GM20000 (cell line): Measurements from ENCODE around the gene PSPC1.
"Not testable (repeated sequence)": the region's sequence is repeated elsewhere in the genome, so short reads cannot be mapped to it uniquely, and the experiment has no call there.

Experiments
- DNase-seq: peaks from one replicate; pipeline ENCODE4 v3.0.0; 2012; ENCODE audit warnings: low spot score
- TF ChIP-seq, protein P1 (sequence below): IDR thresholded peaks from 2 replicates; pipeline ENCODE4 v1.5.1; 2012; ENCODE audit warnings: mild to moderate bottlenecking, control low read depth; ENCODE audit errors: extremely low read depth, missing control alignments

The PSPC1 gene

GRCh38 chr13:19695829-19696228 lies 86.9 kb downstream of the PSPC1 start:
- DNase-seq, result no peak
- TF ChIP-seq, protein P1, sequence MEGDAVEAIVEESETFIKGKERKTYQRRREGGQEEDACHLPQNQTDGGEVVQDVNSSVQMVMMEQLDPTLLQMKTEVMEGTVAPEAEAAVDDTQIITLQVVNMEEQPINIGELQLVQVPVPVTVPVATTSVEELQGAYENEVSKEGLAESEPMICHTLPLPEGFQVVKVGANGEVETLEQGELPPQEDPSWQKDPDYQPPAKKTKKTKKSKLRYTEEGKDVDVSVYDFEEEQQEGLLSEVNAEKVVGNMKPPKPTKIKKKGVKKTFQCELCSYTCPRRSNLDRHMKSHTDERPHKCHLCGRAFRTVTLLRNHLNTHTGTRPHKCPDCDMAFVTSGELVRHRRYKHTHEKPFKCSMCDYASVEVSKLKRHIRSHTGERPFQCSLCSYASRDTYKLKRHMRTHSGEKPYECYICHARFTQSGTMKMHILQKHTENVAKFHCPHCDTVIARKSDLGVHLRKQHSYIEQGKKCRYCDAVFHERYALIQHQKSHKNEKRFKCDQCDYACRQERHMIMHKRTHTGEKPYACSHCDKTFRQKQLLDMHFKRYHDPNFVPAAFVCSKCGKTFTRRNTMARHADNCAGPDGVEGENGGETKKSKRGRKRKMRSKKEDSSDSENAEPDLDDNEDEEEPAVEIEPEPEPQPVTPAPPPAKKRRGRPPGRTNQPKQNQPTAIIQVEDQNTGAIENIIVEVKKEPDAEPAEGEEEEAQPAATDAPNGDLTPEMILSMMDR, result no peak

DNA sequence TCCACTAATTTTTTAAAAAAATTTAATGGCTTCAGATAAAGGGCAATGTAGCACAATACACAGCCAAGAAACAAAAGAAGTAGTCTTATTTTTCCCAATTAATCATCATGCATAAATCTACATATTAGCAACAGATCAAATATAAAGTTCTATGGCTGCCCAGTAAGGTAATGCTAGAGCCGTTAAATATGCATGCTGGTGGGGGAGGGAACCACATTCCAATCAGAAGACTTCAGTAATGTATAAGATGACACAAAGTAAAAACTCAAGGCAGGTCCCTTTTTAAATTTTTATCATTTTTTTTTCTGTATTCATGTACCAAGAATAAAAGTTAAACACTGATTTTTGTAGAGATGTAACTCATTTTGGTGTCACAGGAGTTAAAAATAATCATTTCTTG lies 87.3 kb downstream of the PSPC1 start:
- DNase-seq, result no peak
- TF ChIP-seq, protein P1, result no peak

DNA sequence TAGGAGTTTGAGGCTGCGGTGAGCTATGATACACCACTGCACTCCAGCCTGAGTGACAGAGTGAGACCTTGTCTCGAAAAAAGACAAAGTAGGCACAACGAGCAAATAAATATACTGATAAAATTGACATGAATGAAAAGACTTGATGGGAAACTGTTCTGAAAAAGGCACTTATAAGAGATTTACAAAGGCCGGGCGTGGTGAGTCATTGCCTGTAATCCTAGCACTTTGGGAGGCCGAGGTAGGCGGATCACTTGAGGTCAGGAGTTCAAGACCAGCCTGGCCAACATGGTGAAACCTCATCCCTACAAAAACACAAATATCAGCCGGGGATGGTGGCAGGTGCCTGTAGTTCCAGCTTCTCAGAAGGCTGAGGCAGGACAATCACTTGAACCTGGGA lies 91.3 kb downstream of the PSPC1 start:
- DNase-seq, result not testable (repeated sequence)

DNA sequence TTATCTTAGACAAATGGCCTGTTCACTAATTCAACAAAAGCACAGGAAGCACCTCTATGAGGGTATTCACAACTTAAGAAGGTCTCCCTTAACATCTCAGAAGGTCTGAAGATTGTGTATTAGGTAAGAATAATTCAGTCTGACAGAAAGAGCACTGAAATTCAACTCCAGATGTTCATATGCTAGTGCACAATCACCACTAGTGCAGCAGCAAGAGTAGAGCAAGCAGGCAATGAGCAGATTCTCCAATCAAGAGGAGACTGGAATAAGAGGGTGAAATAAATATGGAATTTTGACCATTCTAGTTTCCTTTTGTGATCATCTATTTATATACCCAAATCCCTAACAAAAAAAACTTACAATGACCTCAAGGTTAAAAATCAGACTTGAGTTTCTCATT lies 97.3 kb downstream of the PSPC1 start:
- TF ChIP-seq, protein P1, result no peak
- no peak for DNase-seq

- DNase-seq, result no peak
- TF ChIP-seq, protein P1, result no peak
These were observed 97.7 kb downstream of the PSPC1 start for GRCh38 chr13:19685034-19685433.

- no peak for DNase-seq
- TF ChIP-seq, protein P1, result no peak
These were observed 101.2 kb downstream of the PSPC1 start for GRCh38 chr13:19681517-19681916.

GRCh38 chr13:19680751-19681150 lies 102.0 kb downstream of the PSPC1 start:
- TF ChIP-seq, protein P1, result no peak
- no peak for DNase-seq

DNA sequence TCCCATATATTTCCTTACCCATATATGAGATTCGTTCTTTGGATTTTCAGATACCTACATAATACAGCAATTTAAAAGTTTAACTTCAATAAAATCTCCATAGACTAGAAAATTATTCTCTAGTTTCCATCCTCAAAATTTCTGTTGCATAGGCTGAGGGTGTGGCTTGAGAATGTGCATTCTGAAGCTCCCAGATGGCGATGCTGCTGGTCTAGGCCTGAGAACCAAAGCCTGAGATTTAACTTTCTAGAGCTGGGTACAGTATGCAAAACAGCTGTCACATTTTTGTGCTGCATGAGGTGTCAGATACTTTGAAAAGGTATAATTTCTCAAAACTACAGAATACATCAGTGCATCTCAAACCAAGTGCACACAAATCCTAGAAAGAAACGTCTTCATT lies 106.6 kb downstream of the PSPC1 start:
- TF ChIP-seq, protein P1, result no peak
- no peak for DNase-seq
